Left lung (tissue), 10 donors: Measurements from ENCODE around the gene HERC2. TPM values are rescaled to one million over a fixed set of nuclear protein-coding genes. Genes with fewer than 3 reads are reported as not detected.

Source experiments
- ATAC-seq: fragments of 200-7000 bp; cut with Tn5 transposase; one replicate; pipeline ENCODE4 v1.9.1; 2020; ENCODE audit warnings: moderate library complexity
- DNase-seq, 4 donors: peaks; one replicate each; pipeline ENCODE4 v3.0.0-alpha.2; 2013 to 2020
- H3K27ac ChIP-seq, 2 donors: fragments of 200-600 bp; sonication (generic) in 1 of 2; one replicate each; pipeline versions ENCODE4 v1.5.0 to v1.8.0; 2020 to 2021
- H3K27me3 ChIP-seq, 2 donors: fragments of 200-600 bp; sonication (generic) in 1 of 2; one replicate each; pipeline versions ENCODE4 v1.5.0 to v1.8.0; 2020 to 2021
- H3K36me3 ChIP-seq, 2 donors: fragments of 200-600 bp; sonication (generic) in 1 of 2; one replicate each; pipeline versions ENCODE4 v1.5.0 to v1.8.0; 2020 to 2021
- H3K4me1 ChIP-seq, 2 donors: fragments of 200-600 bp; one replicate each; pipeline ENCODE4 v1.8.0; 2021
- H3K4me3 ChIP-seq, 2 donors: fragments of 200-600 bp; sonication (generic) in 1 of 2; one replicate each; pipeline versions ENCODE4 v1.5.0 to v1.8.0; 2020 to 2021; ENCODE audit warnings: mild to moderate bottlenecking in 1 of 2
- H3K9me3 ChIP-seq, 2 donors: fragments of 200-600 bp; sonication (generic) in 1 of 2; one replicate each; pipeline versions ENCODE4 v1.5.0 to v1.8.0; 2020 to 2021
- intact Hi-C, 2 donors: fragments of 100-400 bp; cut with DNase I; formaldehyde crosslinking; loops; one replicate each; pipeline versions ENCODE4 v1.11.2 to v1.14.2; 2022
- polyA plus RNA-seq, 6 donors: library from polyadenylated mRNA; unstranded; fragments of 120-200 nt; gene quantifications; one replicate each; pipeline ENCODE4 v1.2.1, GENCODE V29; 2013; ENCODE audit not compliant: insufficient read length in 6 of 6
- total RNA-seq, 2 donors: library from RNA; stranded (reverse); fragmentation: NEBNext Ultra II Directional; extraction: Animal tissue kit (Norgen Biotek cat#: 25700); gene quantifications; one replicate each; pipeline ENCODE4 v1.2.1, GENCODE V29; 2021
- TF ChIP-seq, protein P1 (sequence below), 2 donors: fragments of 200-600 bp; sonication (generic) in 1 of 2; IDR thresholded peaks; one replicate each; pipeline versions ENCODE4 v1.5.0 to v1.8.0; 2021; ENCODE audit warnings: antibody characterized with exemption in 2 of 2
- donor health status: DM: no; HTN: yes; CAD: no.
- donor health status: DM: no; HTN: no; CAD: no.

Gene HERC2
- total and polyA plus RNA-seq, 8 donors: 52.7 to 68.6 (median 56.4) TPM

GRCh38 chr15:28107111-28107903 is 214.7 kb downstream of the HERC2 start:
- intact Hi-C loops: no loop called here

DNA sequence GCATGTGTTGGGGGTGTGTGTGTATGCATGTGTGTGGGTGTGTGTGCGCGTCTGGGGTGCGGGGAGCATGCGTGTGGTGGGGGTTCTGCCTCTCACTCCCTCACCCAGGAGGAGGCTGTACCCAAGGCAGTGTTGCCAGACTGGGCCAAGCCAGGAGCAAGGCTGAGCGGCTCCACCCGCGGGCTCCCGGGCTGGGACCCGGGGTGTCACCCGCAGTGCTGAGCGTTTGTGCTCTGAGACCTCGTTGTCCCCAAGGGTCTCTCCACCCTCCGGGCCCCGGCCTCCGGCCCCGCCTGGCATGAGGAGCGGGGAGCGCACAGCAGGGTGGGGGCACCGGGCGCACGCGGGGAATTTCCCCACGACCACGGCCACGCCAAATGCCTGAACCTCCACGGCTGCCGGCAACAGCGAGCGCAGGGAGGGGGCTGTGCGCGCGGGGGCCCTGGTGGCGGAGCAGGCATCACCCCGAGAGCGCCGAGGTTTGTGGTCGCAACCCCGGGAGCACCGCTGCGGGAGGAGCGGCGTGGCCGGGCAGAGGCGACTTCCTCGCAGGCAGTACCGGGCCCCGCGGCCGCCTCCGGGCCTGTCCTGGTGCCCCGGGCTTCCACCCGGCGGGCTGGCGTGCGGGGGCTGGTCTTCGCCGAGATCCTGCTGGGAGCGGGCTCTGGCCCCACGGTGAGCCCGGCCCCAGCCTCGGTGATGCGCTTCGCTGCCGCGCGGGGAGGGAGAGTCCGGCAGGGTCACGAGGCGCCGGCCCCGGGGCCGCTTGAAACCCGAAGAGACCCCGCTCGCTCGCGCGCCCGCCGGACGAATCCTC is 215.5 kb downstream of the HERC2 start:
- H3K4me1 ChIP-seq: peaks cover 12 to 17% of the 10 kb centered on the region in 2 donors
- H3K9me3 ChIP-seq: no peaks in the 10 kb centered on the region

More at GRCh38 chr15:28107111-28107903, 214.7 kb downstream of the HERC2 start:
- Histone ChIP-seq H3K27ac (no peak overlapping the region), H3K9me3 (no peaks in the 10 kb centered on the region), H3K27me3 (peaks cover 11 to 34% of the 10 kb centered on the region in 2 donors), H3K36me3 (peaks cover 0 to 15% of the 10 kb centered on the region in 2 donors), H3K4me3 (peak overlapping the region; percentile 37 to 40), H3K4me1 (peaks cover 12 to 17% of the 10 kb centered on the region in 2 donors)
- ATAC-seq (peak; percentile 53), DNase-seq (peak in 1 of 4 donors; percentile 31)
- TF ChIP-seq, protein P1, sequence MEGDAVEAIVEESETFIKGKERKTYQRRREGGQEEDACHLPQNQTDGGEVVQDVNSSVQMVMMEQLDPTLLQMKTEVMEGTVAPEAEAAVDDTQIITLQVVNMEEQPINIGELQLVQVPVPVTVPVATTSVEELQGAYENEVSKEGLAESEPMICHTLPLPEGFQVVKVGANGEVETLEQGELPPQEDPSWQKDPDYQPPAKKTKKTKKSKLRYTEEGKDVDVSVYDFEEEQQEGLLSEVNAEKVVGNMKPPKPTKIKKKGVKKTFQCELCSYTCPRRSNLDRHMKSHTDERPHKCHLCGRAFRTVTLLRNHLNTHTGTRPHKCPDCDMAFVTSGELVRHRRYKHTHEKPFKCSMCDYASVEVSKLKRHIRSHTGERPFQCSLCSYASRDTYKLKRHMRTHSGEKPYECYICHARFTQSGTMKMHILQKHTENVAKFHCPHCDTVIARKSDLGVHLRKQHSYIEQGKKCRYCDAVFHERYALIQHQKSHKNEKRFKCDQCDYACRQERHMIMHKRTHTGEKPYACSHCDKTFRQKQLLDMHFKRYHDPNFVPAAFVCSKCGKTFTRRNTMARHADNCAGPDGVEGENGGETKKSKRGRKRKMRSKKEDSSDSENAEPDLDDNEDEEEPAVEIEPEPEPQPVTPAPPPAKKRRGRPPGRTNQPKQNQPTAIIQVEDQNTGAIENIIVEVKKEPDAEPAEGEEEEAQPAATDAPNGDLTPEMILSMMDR (IDR thresholded peaks at IDR 0.05): no peak

DNA sequence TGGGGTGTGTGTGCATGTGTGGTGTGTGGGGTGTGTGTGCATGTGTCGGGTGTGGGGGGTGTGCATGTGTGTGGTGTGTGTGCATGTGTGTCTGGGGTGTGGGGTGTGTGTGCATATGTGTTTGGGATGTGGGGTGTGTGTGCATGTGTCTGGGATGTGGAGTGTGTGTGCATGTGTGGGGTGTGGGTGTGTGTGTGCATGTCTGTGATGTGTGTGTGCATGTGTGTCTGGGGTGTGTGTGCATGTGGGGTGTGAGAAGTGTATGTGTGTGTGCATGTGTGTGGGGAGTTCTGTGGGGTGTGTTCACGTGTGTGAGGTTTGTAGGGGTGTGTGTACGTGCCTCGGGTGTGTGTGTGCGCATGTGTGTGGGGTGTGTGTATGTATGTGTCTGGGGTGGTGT is 216.2 kb downstream of the HERC2 start:
- no peaks in the 10 kb centered on the region for H3K9me3 ChIP-seq

More for the DNA sequence above, 215.5 kb downstream of the HERC2 start:
- ATAC-seq (peak; percentile 50), DNase-seq (peak in 1 of 4 donors; percentile 83)
- peaks cover 0 to 7% of the 10 kb centered on the region in 2 donors for H3K36me3 ChIP-seq
- intact Hi-C loops: no loop called here
- H3K4me3 ChIP-seq: peak overlapping the region; percentile 37 to 40
- TF ChIP-seq, protein P1 (IDR thresholded peaks at IDR 0.05): no peak
- H3K27me3 ChIP-seq: peaks cover 11 to 42% of the 10 kb centered on the region in 2 donors
- H3K27ac ChIP-seq: no peak overlapping the region

GRCh38 chr15:28105224-28105791 is 216.7 kb downstream of the HERC2 start:
- TF ChIP-seq, protein P1 (IDR thresholded peaks at IDR 0.05): no peak
- DNase-seq: no peak
- Histone ChIP-seq H3K4me3 (no peak overlapping the region), H3K27ac (no peak overlapping the region), H3K9me3 (no peaks in the 10 kb centered on the region), H3K36me3 (no peaks in the 10 kb centered on the region), H3K4me1 (peaks cover 12 to 17% of the 10 kb centered on the region in 2 donors), H3K27me3 (peaks cover 11 to 54% of the 10 kb centered on the region in 2 donors)
- intact Hi-C loops: no loop called here
- no peak for ATAC-seq

More for the DNA sequence above, 216.2 kb downstream of the HERC2 start:
- Histone ChIP-seq H3K36me3 (no peaks in the 10 kb centered on the region), H3K4me3 (no peak overlapping the region), H3K4me1 (peaks cover 12 to 17% of the 10 kb centered on the region in 2 donors), H3K27ac (no peak overlapping the region), H3K27me3 (peaks cover 11 to 50% of the 10 kb centered on the region in 2 donors)
- ATAC-seq (no peak), DNase-seq (no peak)
- TF ChIP-seq, protein P1 (IDR thresholded peaks at IDR 0.05): no peak
- intact Hi-C loops: no loop called here
